Common myeloid progenitor, CD34-positive (primary cell): Measurements from ENCODE around the gene FEZ2.

Experiments used
- CTCF ChIA-PET: fragments of 350-600 bp; sonication (Branson Sonifier 250); formaldehyde crosslinking; loops from one replicate; lab custom pipeline; 2021; ENCODE audit warnings: antibody characterized with exemption; lab: Charles Lee
- POLR2A ChIA-PET: fragments of 350-600 bp; sonication (Branson Sonifier 250); formaldehyde crosslinking; loops from one replicate; lab custom pipeline; 2021; ENCODE audit warnings: antibody characterized with exemption; lab: Charles Lee
- DNase-seq, 3 donors: peaks; one replicate each; pipeline versions ENCODE4 v3.0.0 to v3.0.0-alpha.2; 2013
- H3K27ac ChIP-seq, 2 experiments: 1 replicate in 1 of 2; 2 replicates in 1 of 2; pipeline ENCODE4 v1.7.0; 2013; ENCODE audit warnings: inconsistent platforms in 2 of 2, low read length in 2 of 2, mild to moderate bottlenecking in 2 of 2, low read depth in 1 of 2, moderate library complexity in 1 of 2; ENCODE audit not compliant: severe bottlenecking in 2 of 2, insufficient read depth in 1 of 2, poor library complexity in 1 of 2
- H3K27me3 ChIP-seq, 5 experiments: replicated peaks in 2 of 5; 1 replicate in 3 of 5; 2 replicates in 2 of 5; pipeline versions ENCODE4 v1.6.1 to v1.7.0; 2013; ENCODE audit warnings: low read length in 4 of 5, mild to moderate bottlenecking in 2 of 5, moderate library complexity in 2 of 5, inconsistent platforms in 1 of 5; ENCODE audit not compliant: insufficient read depth in 5 of 5, control insufficient read depth in 4 of 5
- H3K36me3 ChIP-seq, 4 experiments: 1 replicate in 2 of 4; 2 replicates in 2 of 4; pipeline versions ENCODE4 v1.6.1 to v1.7.0; 2013; ENCODE audit warnings: low read length in 3 of 4, control low read depth in 1 of 4, mild to moderate bottlenecking in 1 of 4; ENCODE audit not compliant: control insufficient read depth in 4 of 4, insufficient read depth in 4 of 4
- H3K4me1 ChIP-seq, 4 experiments: 1 replicate in 3 of 4; 2 replicates in 1 of 4; pipeline versions ENCODE4 v1.6.1 to v1.7.1; 2013; ENCODE audit warnings: low read length in 3 of 4, mild to moderate bottlenecking in 3 of 4, control low read depth in 1 of 4, inconsistent platforms in 1 of 4, moderate library complexity in 1 of 4; ENCODE audit not compliant: control insufficient read depth in 4 of 4, insufficient read depth in 4 of 4; ENCODE audit errors: control extremely low read depth in 1 of 4
- H3K4me3 ChIP-seq, 7 experiments: 1 replicate in 4 of 7; 2 replicates in 3 of 7; pipeline versions ENCODE4 v1.5.1 to v1.7.0; 2013; ENCODE audit warnings: mild to moderate bottlenecking in 7 of 7, low read length in 6 of 7, moderate library complexity in 6 of 7, inconsistent platforms in 2 of 7, low read depth in 2 of 7, control low read depth in 1 of 7; ENCODE audit not compliant: insufficient read depth in 4 of 7, control insufficient read depth in 1 of 7; ENCODE audit errors: extremely low read depth in 1 of 7
- H3K9me3 ChIP-seq, 5 experiments: 1 replicate in 4 of 5; 2 replicates in 1 of 5; pipeline versions ENCODE4 v1.6.1 to v1.7.1; 2013; ENCODE audit warnings: low read length in 4 of 5, mild to moderate bottlenecking in 2 of 5, inconsistent platforms in 1 of 5, low read depth in 1 of 5, moderate library complexity in 1 of 5; ENCODE audit not compliant: control insufficient read depth in 4 of 5, insufficient read depth in 2 of 5; ENCODE audit errors: control extremely low read depth in 1 of 5

Gene FEZ2

GRCh38 chr2:36507408-36507812 lies 90.6 kb downstream of the FEZ2 start:
- Histone ChIP-seq H3K27me3 (no peaks in the 10 kb centered on the region), H3K9me3 (no peaks in the 10 kb centered on the region), H3K27ac (no peak overlapping the region), H3K4me3 (no peak overlapping the region), H3K36me3 (peaks cover 0 to 7% (median 3%) of the 10 kb centered on the region in 4 experiments), H3K4me1 (no peaks in the 10 kb centered on the region)
- ChIA-PET POLR2A (no interaction called here), CTCF (interaction anchor here (0.5 to 2.0 kb wide), 9 partner anchors 9 to 157 kb away, joined by 3 to 10 read pairs (median 5); no protein-coding TSS in a partner anchor)
- peak; percentile 52 to 68 (median 58) for DNase-seq
